B cell (primary cell): ENCODE results near the gene ERBB4. TPM values are rescaled to one million over a fixed set of nuclear protein-coding genes. Genes with fewer than 3 reads are reported as not detected.

Experiments used
- ATAC-seq: fragments of 200-7000 bp; cut with Tn5 transposase; one replicate; pipeline ENCODE4 v1.10.0; 2021; ENCODE audit warnings: low read depth, mild to moderate bottlenecking, moderate number of reproducible peaks, moderate library complexity
- CTCF ChIA-PET: fragments of 350-600 bp; sonication (Branson Sonifier 250); formaldehyde crosslinking; loops from one replicate; lab custom pipeline; 2021; ENCODE audit warnings: antibody characterized with exemption, inconsistent platforms; lab: Charles Lee
- POLR2A ChIA-PET: fragments of 350-600 bp; sonication (Branson Sonifier 250); formaldehyde crosslinking; loops from one replicate; lab custom pipeline; 2021; ENCODE audit warnings: antibody characterized with exemption; lab: Charles Lee
- DNase-seq: peaks from one replicate; pipeline ENCODE4 v3.0.0; 2013
- H2AFZ ChIP-seq: 2 replicates; pipeline ENCODE4 v1.6.1; 2012; ENCODE audit warnings: mild to moderate bottlenecking, low read depth, low read length; ENCODE audit not compliant: insufficient read depth, poor library complexity, severe bottlenecking
- H3K27ac ChIP-seq, 2 donors: 1 replicate in 1 of 2; 2 replicates in 1 of 2; pipeline ENCODE4 v1.5.1; 2012 to 2013; ENCODE audit warnings: low read length in 2 of 2, mild to moderate bottlenecking in 2 of 2, moderate library complexity in 1 of 2
- H3K27me3 ChIP-seq, 4 experiments: fragments of 200-600 bp in 1 of 4; sonication (generic) in 1 of 4; replicated peaks in 1 of 4; 1 replicate in 2 of 4; 2 replicates in 2 of 4; pipeline versions ENCODE4 v1.6.1 to v1.7.0; 2013 to 2016; ENCODE audit warnings: low read length in 3 of 4, mild to moderate bottlenecking in 2 of 4, mixed read lengths in 1 of 4, moderate library complexity in 1 of 4; ENCODE audit not compliant: insufficient read depth in 4 of 4, control insufficient read depth in 3 of 4; ENCODE audit errors: control extremely low read depth in 1 of 4
- H3K36me3 ChIP-seq, 2 experiments: replicated peaks in 1 of 2; 1 replicate in 1 of 2; 2 replicates in 1 of 2; pipeline versions ENCODE4 v1.6.1 to v1.7.1; 2013; ENCODE audit warnings: low read length in 1 of 2; ENCODE audit not compliant: insufficient read depth in 2 of 2, control insufficient read depth in 1 of 2; ENCODE audit errors: control extremely low read depth in 1 of 2, extremely low read depth in 1 of 2
- H3K4me1 ChIP-seq, 2 donors: fragments of 200-600 bp in 1 of 2; sonication (generic) in 1 of 2; 1 replicate in 1 of 2; 2 replicates in 1 of 2; pipeline versions ENCODE4 v1.5.1 to v1.6.1; 2013 to 2017; ENCODE audit warnings: low read length in 2 of 2; ENCODE audit not compliant: control insufficient read depth in 2 of 2, insufficient read depth in 2 of 2
- H3K4me2 ChIP-seq: replicated peaks from 2 replicates; pipeline ENCODE3; 2012; ENCODE audit warnings: mild to moderate bottlenecking, low read depth, low read length; ENCODE audit not compliant: poor library complexity, severe bottlenecking
- H3K4me3 ChIP-seq, 5 experiments: fragments of 200-600 bp in 1 of 5; sonication (generic) in 1 of 5; 1 replicate in 3 of 5; 2 replicates in 2 of 5; pipeline versions ENCODE4 v1.5.1 to v1.7.0; 2011 to 2016; ENCODE audit warnings: low read length in 4 of 5, mild to moderate bottlenecking in 4 of 5, low read depth in 2 of 5, control low read depth in 1 of 5, moderate library complexity in 1 of 5; ENCODE audit not compliant: insufficient read depth in 1 of 5; ENCODE audit errors: control extremely low read depth in 1 of 5, extremely low read depth in 1 of 5
- H3K79me2 ChIP-seq: fragments of 200-600 bp; sonication (generic); one replicate; pipeline ENCODE4 v1.6.0; 2016; ENCODE audit warnings: low read length; ENCODE audit not compliant: control insufficient read depth, insufficient read depth
- H3K9ac ChIP-seq: fragments of 200-600 bp; sonication (generic); 2 replicates; pipeline ENCODE4 v1.6.1; 2017; ENCODE audit warnings: mild to moderate bottlenecking, low read length, moderate library complexity
- H3K9me3 ChIP-seq, 3 donors: one replicate each; pipeline versions ENCODE4 v1.6.1 to v1.7.1; 2013; ENCODE audit warnings: low read length in 2 of 3; ENCODE audit not compliant: control insufficient read depth in 2 of 3, insufficient read depth in 1 of 3; ENCODE audit errors: control extremely low read depth in 1 of 3
- H4K20me1 ChIP-seq: 2 replicates; pipeline ENCODE4 v1.6.0; 2012; ENCODE audit warnings: mild to moderate bottlenecking, low read length; ENCODE audit not compliant: insufficient read depth, control insufficient read depth, poor library complexity, severe bottlenecking
- H3K27ac Mint-ChIP-seq: one replicate; pipeline ENCODE4 v1.8.0; 2021; ENCODE audit warnings: mixed read lengths
- H3K27me3 Mint-ChIP-seq: one replicate; pipeline ENCODE4 v1.8.0; 2021; ENCODE audit warnings: mixed read lengths
- H3K4me1 Mint-ChIP-seq: one replicate; pipeline ENCODE4 v1.8.0; 2021; ENCODE audit warnings: mixed read lengths
- H3K4me3 Mint-ChIP-seq: one replicate; pipeline ENCODE4 v1.8.0; 2021; ENCODE audit warnings: mixed read lengths
- H3K9me3 Mint-ChIP-seq: one replicate; pipeline ENCODE4 v1.8.0; 2022; ENCODE audit warnings: mixed read lengths; ENCODE audit not compliant: insufficient read depth
- CTCF ChIP-seq: fragments of 200-600 bp; IDR thresholded peaks from one replicate; pipeline ENCODE4 v1.8.0; 2022; ENCODE audit warnings: antibody characterized with exemption, mild to moderate bottlenecking
- EZH2 ChIP-seq: IDR thresholded peaks from 2 replicates; pipeline ENCODE4 v1.6.1; 2012; ENCODE audit warnings: borderline replicate concordance, low read depth, mild to moderate bottlenecking, moderate library complexity, low read length; ENCODE audit not compliant: insufficient read depth, poor library complexity, severe bottlenecking
- WGBS: methylation state at CpG from one replicate; pipeline ENCODE4 v1.1.5; 2013; ENCODE audit warnings: missing lambda C conversion rate; ENCODE audit not compliant: insufficient coverage; 5-methylcytosine and 5-hydroxymethylcytosine counted together
- intact Hi-C: fragments of 100-400 bp; cut with micrococcal nuclease; formaldehyde crosslinking; loops from one replicate; pipeline ENCODE4 v1.10.0; 2022
- polyA plus RNA-seq: library from polyadenylated mRNA; depleted of rRNA; stranded (reverse); fragments of >200 nt; gene quantifications from 2 replicates; pipeline ENCODE4 v1.2.3, GENCODE V29; 2012
- total RNA-seq, 2 donors: library from RNA; stranded (reverse); fragments of 120-200 nt in 1 of 2; gene quantifications; 1 replicate in 1 of 2; 2 replicates in 1 of 2; pipeline versions ENCODE4 v1.2.3 to v1.2.4, GENCODE V29; 2013 to 2022

ERBB4 gene
- total and polyA plus RNA-seq, 2 donors (not counting 1 experiment from before 2014, with no cell fraction given), result not detected

DNA sequence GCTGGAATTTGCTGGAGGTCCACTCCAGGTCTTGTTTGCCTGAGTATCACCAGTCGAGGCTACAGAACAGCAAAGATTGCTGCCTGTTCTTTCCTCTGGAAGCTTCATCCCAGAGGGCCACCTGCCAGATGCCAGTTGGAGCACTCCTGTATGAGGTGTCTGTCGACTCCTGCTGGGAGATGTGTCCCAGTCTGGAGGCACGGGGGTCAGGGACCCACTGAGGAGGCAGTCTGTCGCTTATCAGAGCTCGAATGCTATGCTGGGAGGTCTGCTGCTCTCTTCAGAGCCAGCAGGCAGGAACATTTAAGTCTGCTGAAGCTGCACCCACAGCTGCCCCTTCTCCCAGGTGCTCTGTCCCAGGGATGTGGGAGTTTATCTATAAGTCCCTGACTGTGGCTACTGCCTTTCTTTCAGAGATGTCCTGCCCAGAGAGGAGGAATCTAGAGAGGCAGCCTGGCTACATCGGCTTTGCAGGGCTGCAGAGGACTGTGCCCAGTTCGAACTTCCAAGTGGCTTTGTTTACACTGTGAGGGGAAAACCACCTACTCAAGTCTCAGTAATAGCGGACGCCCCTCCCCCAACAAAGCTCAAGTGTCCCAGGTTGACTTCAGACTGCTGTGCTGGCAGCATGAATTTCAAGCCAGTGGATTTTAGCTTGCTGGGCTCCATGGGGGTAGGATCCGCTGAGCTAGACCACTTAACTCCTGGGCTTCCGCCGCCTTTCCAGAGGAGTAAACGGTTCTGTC lies 301.1 kb downstream of the ERBB4 start:
- H4K20me1 ChIP-seq, result no peaks in the 10 kb centered on the region
- 47% methylated on average over 11 of the region's 13 CpGs for WGBS
- H3K4me2 ChIP-seq, result no peak overlapping the region
- TF ChIP-seq CTCF (no peak), EZH2 (no peak)
- no peaks in the 10 kb centered on the region for H3K4me1 ChIP-seq
- Mint-ChIP-seq H3K27me3 (no peaks in the 10 kb centered on the region), H3K4me1 (no peaks in the 10 kb centered on the region), H3K4me3 (no peak overlapping the region), H3K27ac (no peak overlapping the region), H3K9me3 (no peaks in the 10 kb centered on the region)
- no peaks in the 10 kb centered on the region for H3K79me2 ChIP-seq
- H3K27me3 ChIP-seq, result no peaks in the 10 kb centered on the region
- CTCF ChIA-PET, result no interaction called here
- peaks cover 0 to 6% (median 0%) of the 10 kb centered on the region in 3 donors for H3K9me3 ChIP-seq
- H3K27ac ChIP-seq, result no peak overlapping the region
- H3K36me3 ChIP-seq, result no peaks in the 10 kb centered on the region
- no peak overlapping the region for H3K9ac ChIP-seq
- intact Hi-C loops, result no loop called here
- POLR2A ChIA-PET, result no interaction called here
- no peak for DNase-seq
- no peak overlapping the region for H3K4me3 ChIP-seq
- H2AFZ ChIP-seq, result no peak overlapping the region
- ATAC-seq, result no peak

- Histone ChIP-seq H3K9ac (no peak overlapping the region), H4K20me1 (no peaks in the 10 kb centered on the region), H3K9me3 (no peaks in the 10 kb centered on the region), H3K27me3 (no peaks in the 10 kb centered on the region), H3K79me2 (no peaks in the 10 kb centered on the region), H3K4me2 (no peak overlapping the region), H3K27ac (no peak overlapping the region), H3K4me3 (no peak overlapping the region), H2AFZ (no peak overlapping the region), H3K36me3 (no peaks in the 10 kb centered on the region), H3K4me1 (no peaks in the 10 kb centered on the region)
- intact Hi-C loops, result no loop called here
- POLR2A ChIA-PET, result no interaction called here
- no peak for DNase-seq
- no peak overlapping the region for H3K4me3 Mint-ChIP-seq
- WGBS, result 100% methylated on average over 1 of the region's 2 CpGs
- no peaks in the 10 kb centered on the region for H3K4me1 Mint-ChIP-seq
- no peaks in the 10 kb centered on the region for H3K9me3 Mint-ChIP-seq
- no peak for ATAC-seq
- no peak for TF ChIP-seq CTCF
- no peak for TF ChIP-seq EZH2
- no peaks in the 10 kb centered on the region for H3K27me3 Mint-ChIP-seq
- no peak overlapping the region for H3K27ac Mint-ChIP-seq
- CTCF ChIA-PET, result no interaction called here
Measured at GRCh38 chr2:212228743-212229171, 309.8 kb downstream of the ERBB4 start.
